SW 1271 (cell line): ENCODE results near the gene RNF149.
"Not testable (repeated sequence)": the region's sequence is repeated elsewhere in the genome, so short reads cannot be mapped to it uniquely, and the experiment has no call there.

Source experiments
- DNase-seq, 2 experiments: peaks; one replicate each; lab custom pipeline; 2025; lab: John Stamatoyannopoulos, UW

Gene RNF149

GRCh38 chr2:101255501-101255900 lies 53.0 kb downstream of the RNF149 start:
- no peak for DNase-seq

- no peak for DNase-seq
Observed at GRCh38 chr2:101253703-101254450, 54.6 kb downstream of the RNF149 start.

GRCh38 chr2:101253013-101253702 lies 55.3 kb downstream of the RNF149 start:
- peak in 1 of 2 experiments; percentile 47 for DNase-seq

- peak; percentile 96 to 97 for DNase-seq
Observed at GRCh38 chr2:101252408-101253012, 56.0 kb downstream of the RNF149 start, which contains the start of gene CNOT11. Gene CNOT11 (plus strand): TSS chr2:101252886. CDS start chr2:101252965, 79 bp downstream.

- DNase-seq, result no peak
Observed at GRCh38 chr2:101251844-101252407, 56.6 kb downstream of the RNF149 start.

- DNase-seq, result not testable (repeated sequence)
Observed at GRCh38 chr2:101251246-101251781, 57.2 kb downstream of the RNF149 start.

- DNase-seq, result no peak
Observed at GRCh38 chr2:101249826-101250225, 58.7 kb downstream of the RNF149 start.

- DNase-seq, result not testable (repeated sequence)
Observed at GRCh38 chr2:101248756-101249155, 59.7 kb downstream of the RNF149 start.

- DNase-seq, result not testable (repeated sequence)
Observed at GRCh38 chr2:101245468-101245867, 63.0 kb downstream of the RNF149 start.

GRCh38 chr2:101244899-101245298 lies 63.6 kb downstream of the RNF149 start:
- not testable (repeated sequence) for DNase-seq

GRCh38 chr2:101244373-101244772 lies 64.1 kb downstream of the RNF149 start:
- not testable (repeated sequence) for DNase-seq

- no peak for DNase-seq
Observed at GRCh38 chr2:101241158-101241557, 67.3 kb downstream of the RNF149 start.

- peak in 1 of 2 experiments; percentile 15 for DNase-seq
Observed at GRCh38 chr2:101240694-101241093, 67.8 kb downstream of the RNF149 start.

GRCh38 chr2:101239760-101240118 lies 68.8 kb downstream of the RNF149 start:
- not testable (repeated sequence) for DNase-seq

- no peak for DNase-seq
Observed at GRCh38 chr2:101238930-101239759, 69.4 kb downstream of the RNF149 start.

GRCh38 chr2:101237944-101238343 lies 70.6 kb downstream of the RNF149 start:
- DNase-seq, result not testable (repeated sequence)

GRCh38 chr2:101235956-101236355 lies 72.5 kb downstream of the RNF149 start:
- not testable (repeated sequence) for DNase-seq

GRCh38 chr2:101234169-101234938 lies 74.1 kb downstream of the RNF149 start:
- no peak for DNase-seq

GRCh38 chr2:101232770-101233169 lies 75.7 kb downstream of the RNF149 start:
- no peak for DNase-seq

GRCh38 chr2:101231937-101232730 lies 76.4 kb downstream of the RNF149 start:
- DNase-seq, result no peak
